NB4 (cell line): ENCODE results near the gene FCRLB.

Source experiments
- POLR2A ChIP-seq: IDR thresholded peaks from 2 replicates; pipeline ENCODE4 v1.6.1; 2011; ENCODE audit warnings: mild to moderate bottlenecking; ENCODE audit not compliant: insufficient read length; ENCODE audit errors: extremely low read depth
- TF ChIP-seq, protein P1 (sequence below): IDR thresholded peaks from one replicate; pipeline ENCODE4 v1.5.1; 2012; ENCODE audit warnings: low read depth, low read length

DNA sequence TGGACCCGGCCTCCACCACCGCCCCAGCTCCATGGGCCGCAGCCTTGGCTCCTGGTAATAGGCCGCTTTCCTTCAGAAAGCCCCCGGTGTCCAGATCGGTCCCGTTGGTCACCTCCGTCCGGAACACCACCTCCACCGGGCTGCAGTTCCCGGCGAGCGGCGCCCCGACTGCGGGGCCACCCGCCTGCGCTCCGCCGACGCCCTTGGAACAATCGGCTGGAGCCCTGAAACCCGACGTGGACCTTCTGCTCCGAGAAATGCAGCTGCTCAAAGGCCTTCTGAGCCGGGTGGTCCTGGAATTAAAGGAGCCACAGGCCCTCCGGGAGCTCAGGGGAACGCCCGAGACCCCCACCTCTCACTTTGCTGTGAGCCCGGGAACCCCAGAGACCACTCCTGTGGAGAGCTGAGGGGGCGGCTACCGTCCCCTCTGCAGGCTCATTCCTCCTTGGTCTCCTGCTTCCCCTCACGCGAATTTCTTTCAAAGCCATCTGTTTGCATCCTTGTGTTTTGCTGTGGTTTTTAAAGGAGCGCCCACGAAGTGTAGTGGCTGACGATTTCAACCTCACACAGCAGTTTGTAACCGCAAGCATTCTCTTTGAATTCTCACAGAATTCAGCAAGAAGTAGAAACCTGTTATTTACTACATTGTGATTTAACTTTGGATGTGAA lies 6.0 kb downstream of the FCRLB start:
- TF ChIP-seq, protein P1, sequence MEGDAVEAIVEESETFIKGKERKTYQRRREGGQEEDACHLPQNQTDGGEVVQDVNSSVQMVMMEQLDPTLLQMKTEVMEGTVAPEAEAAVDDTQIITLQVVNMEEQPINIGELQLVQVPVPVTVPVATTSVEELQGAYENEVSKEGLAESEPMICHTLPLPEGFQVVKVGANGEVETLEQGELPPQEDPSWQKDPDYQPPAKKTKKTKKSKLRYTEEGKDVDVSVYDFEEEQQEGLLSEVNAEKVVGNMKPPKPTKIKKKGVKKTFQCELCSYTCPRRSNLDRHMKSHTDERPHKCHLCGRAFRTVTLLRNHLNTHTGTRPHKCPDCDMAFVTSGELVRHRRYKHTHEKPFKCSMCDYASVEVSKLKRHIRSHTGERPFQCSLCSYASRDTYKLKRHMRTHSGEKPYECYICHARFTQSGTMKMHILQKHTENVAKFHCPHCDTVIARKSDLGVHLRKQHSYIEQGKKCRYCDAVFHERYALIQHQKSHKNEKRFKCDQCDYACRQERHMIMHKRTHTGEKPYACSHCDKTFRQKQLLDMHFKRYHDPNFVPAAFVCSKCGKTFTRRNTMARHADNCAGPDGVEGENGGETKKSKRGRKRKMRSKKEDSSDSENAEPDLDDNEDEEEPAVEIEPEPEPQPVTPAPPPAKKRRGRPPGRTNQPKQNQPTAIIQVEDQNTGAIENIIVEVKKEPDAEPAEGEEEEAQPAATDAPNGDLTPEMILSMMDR: no peak
- no peak for TF ChIP-seq POLR2A
